HG02840 (cell line): ENCODE data around the gene NCR2.
"Not testable (repeated sequence)": the region's sequence is repeated elsewhere in the genome, so short reads cannot be mapped to it uniquely, and the experiment has no call there.

Source experiments
- ATAC-seq: cut with Tn5 transposase; IDR thresholded peaks from one replicate; pipeline ENCODE4 v1.9.1; 2021; ENCODE audit warnings: mild to moderate bottlenecking, moderate library complexity, moderate number of reproducible peaks; ENCODE audit not compliant: unreplicated experiment, low FRiP score

NCR2 gene, protein sequence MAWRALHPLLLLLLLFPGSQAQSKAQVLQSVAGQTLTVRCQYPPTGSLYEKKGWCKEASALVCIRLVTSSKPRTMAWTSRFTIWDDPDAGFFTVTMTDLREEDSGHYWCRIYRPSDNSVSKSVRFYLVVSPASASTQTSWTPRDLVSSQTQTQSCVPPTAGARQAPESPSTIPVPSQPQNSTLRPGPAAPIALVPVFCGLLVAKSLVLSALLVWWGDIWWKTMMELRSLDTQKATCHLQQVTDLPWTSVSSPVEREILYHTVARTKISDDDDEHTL

DNA sequence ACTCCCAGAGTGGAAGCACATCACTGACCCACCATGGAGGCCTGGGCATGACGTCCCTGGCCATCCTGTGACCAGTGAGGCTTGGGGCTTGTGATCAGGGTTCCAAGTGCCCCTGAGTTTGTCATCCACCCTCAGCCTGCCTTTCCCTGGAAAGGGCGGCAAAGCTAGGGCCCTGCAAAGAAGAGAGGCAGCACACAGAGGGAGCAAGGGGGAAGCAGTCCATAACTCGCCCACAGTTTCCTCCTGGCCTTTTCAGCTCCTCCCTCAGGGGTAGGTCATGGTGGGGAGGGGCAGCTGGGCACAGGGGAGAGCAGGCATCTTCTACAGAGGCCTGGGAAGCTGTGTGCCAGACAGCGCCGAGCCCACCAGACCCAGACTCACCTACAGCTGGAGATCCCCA lies at the start of gene NCR2:
Gene NCR2 (plus strand): TSS at position 313 of the 400 bp plus-strand sequence. CDS start 269 bp downstream, outside the sequence.
- ATAC-seq = no peak

DNA sequence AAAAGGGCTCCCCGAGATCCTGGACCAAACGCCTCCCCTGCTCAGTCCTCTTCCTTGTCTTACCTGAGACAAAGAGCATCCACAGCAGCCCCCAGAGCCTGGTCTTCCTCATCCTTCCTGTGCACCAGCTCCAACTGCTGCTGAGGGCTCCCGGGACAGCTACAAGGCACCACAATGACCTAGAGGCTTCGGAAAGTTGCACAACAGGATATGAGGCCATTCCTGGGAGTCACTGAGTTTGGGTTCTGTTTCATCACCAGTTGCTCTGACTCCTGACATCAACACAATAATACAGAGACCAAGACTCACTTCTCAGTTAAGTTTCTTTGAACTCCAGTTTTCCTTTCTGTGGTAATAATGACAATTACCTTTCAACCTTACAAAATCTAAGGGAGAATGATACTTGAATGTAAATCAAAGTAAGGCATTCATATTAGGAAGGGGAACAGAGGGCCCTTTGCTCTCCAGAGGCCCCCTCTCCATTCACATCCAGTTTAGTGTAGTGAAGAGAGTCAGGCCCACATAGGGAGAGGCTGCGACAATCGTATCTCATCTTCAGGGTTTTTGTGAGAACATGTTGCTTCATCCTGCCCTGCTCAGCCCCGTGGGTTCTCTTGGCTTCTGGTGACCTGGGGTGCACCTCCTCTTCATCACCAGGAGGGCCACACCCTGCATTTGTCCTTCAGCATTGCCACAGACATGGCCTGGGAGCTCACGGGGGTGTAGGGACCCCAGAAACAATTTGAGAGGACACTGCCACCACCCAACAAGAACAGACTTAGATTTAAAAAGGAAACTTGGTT lies 48.7 kb upstream of the NCR2 start, which contains the start of gene TREM1:
Gene TREM1 (minus strand): TSS at position 139 of the 803 bp plus-strand sequence. CDS start 27 bp downstream, at position 112.
- ATAC-seq = no peak

DNA sequence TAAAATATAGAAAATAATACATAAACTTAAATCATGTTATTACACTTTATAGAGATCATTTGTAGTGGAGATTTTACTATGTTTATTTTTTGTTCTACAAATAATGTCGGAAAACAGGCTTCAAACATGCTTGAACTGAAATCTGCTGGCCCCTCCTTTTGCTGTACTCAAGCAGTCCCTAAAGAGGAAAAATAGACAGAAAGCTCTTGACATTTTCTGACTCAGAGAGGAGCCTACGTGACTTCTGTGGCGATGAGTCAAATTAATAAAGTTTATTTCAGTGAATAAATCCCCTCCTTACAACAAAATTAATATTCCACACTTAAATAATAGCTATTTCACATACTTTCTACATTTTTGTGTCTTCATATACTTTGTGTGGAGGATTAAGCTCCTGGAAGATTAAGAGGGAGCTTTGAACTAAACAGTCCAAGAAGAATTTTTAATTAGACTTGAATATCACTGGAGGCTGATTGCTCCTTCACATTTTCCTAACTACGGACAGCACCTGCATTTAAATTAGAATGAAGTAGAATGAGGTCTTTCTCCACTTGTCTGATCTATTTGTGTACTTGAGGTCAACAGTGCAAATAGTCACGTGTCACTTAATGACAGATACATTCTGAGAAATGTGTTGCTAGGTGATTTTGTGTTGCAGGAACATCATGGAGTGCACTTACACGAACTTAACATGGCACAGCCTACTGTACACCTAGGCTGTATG lies 47.2 kb upstream of the NCR2 start:
- no peak for ATAC-seq

DNA sequence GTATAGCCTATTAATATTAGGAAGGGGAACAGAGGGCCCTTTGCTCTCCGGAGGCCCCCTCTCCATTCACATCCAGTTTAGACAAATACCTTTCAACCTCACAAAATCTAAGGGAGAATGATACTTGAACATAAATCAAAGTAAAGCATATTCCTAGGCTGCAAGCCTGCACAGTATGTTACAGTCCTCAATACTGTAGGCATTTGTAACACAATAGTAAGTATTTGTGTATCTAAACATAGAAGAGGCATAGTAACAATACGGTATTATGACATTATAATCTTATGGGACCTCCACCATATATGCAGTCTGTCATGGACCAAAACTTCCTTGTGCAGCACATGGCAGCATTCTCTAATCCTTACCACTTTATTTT lies 46.7 kb upstream of the NCR2 start:
- no peak for ATAC-seq

DNA sequence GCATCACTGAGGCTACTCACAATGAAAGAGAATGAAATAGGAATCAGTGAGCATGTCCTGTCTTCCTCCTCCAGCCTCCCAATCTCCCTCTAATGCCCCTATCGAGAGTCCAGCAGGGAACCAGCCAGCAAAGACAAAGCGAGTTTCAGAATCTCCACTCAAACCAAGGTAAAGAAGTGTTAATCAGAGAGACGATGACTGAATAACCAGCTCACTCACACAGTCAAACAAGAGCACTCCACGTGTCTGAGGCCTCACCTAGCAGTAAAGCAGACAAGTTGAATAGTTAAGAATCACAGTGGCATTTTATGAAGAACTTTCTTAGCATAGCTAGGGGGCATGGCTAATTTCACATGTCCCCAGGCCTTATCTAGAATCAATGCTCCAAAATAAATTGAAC lies 45.6 kb upstream of the NCR2 start:
- no peak for ATAC-seq

DNA sequence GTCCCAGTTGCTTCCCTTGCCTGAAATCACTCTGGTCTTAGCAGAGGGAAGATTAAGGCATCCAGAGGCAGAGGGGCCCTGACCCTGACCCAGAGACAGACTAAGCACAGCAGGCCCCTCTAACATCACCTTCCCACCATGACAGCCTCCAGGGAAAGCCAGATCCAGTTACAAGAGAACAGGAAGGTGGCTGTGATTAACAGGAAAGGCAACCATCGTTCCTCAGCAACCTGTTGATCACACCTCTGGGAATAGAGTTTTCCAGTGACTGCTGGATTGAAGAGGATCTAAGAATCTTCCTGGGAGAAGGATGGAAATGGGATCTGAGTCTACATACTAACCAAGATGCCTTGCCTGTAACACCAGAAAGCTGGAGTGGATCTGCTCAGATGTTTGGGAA lies 43.7 kb upstream of the NCR2 start:
- ATAC-seq = no peak

DNA sequence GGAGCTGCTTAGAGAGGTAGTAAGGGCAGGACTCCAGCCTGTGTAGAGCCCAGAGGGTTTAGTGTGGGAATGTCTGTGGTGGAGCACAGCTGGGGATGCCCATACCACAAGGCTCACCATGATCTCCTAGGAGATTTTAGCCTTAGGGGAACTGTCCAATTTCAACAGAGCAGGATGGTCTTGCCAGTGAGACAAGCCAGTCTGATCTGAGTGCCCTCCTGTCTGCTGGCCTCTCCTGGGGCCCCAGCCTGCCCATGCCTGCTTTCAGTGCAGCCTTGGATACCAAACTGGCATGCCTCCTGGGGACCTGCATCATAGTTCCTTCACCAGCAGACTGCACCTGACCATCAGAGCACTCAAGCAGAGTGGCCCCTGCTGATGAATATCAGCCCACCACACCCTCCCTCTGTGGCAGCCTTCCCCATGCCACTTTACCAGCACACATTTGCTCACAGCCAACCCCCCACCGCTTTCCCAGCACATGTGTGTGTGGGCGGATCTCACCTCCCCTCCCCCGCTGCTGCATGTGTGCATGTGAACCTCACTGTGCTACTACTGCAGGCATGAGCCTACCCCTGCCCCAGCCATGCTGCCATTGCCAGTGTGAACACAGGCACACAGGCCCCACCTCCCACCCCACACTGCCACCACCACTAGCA lies 41.1 kb upstream of the NCR2 start:
- no peak for ATAC-seq

DNA sequence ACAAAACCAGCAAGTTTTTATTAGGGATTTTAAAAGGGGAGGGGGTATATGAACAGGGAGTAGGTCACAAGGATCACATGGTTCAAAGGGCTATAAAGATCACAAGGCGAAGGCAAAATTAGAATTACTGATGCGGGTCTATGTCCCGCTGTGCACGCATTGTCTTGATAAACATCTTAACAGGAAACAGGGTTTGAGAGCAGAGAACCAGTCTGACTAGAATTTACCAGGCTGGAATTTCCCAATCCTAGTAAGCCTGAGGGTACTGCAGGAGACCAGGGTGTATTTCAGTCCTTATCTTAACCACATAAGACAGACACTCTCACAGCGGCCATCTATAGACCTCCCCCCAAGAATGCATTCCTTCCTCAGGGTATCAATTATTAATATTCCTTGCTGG lies 38.2 kb upstream of the NCR2 start:
- ATAC-seq = not testable (repeated sequence)

DNA sequence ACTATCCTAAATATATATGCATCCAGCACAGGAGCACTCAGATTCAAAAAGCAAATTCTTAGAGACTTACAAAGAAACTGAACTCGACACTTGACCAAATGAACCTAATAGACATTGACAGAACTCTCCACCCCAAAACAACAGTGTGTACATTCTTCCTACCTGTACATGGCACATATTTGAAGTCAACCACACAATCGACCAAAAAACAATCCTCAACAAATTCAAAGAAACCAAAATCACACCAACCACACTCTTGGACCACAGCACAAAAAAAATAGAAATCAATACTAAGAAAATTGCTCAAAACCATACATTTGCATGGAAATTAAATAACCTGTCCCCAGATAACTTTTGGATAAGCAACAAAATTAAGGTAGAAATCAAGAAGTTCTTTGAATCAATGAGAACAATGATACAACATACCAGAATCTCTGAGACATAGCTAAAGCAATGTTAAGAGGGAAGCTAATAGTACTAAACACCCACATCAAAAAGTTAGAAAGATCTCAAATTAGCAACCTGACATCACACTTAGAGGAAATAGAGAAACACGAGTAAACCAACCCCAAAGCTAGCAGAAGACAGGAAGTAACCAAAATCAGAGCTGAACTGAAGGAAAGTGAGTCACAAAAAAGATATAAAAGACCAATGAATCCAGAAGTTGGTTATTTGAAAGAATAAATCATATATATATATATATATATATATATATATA lies 36.5 kb upstream of the NCR2 start:
- ATAC-seq = no peak

DNA sequence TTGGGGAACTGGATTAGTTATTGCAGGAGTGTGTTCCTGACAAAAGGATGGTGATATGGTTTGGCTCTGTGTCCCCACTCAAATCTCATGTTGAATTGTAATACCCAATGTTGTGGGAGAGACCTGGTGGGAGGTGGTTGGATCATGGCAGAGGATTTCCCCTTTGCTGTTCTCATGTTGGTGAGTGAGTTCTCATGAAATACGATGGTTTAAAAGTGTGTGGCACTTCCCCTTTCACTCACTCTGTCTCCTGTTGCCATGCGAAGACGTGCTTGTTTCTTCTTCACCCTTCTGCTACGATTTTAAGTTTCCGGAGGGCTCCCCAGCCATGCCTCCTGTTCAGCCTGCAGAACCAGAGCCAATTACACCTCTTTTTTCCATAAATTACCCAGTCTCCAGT lies 32.8 kb upstream of the NCR2 start:
- no peak for ATAC-seq

DNA sequence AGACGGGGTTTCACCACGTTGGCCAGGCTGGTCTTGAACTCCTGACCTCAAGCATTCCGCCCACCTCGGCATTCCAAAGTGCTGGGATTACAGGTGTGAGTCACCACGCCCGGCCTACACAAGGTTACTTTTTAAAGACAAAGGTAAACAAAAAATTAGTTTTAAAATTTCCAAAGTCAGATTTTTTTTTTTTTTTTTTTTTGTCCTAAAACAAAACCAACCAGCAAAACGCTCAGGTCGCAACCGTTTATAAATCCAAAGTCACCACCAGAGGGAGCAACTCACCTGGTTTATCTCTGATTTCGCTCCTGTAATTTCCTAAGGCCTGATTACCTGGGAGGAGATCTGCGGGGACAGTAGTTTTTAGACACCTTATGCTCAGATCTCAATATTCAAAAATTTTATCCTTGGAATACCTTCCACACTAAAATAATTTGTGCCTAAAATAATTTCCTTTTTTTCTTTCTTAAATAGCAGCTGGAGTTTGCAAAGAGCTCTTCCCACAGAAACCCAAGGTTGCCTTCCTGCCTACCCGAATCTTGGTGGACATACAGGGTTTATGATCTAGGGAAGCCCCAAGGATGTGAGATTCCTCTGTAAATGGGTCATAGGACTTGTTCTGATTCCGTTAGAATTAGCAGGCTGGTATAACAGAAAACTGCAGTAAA lies 29.1 kb upstream of the NCR2 start:
- ATAC-seq = no peak

DNA sequence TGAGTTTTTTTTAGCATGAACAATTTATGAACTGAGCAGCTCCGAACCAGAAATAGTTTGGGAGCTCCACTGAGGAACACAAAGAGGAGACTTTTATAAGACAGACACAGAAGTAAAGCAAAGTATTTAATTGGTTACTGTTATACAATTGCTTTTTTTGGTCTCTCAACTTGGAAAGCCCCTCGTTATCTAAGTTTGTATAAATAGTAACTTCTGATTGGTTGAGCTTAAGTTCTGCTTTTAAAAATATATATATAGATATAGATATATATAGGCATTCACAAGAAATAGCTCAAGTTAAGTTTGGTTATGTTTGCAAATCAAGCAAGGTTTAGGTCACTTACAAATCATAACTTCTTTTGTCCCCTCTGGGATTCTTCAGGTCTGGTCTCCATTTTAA lies 20.2 kb upstream of the NCR2 start:
- no peak for ATAC-seq

DNA sequence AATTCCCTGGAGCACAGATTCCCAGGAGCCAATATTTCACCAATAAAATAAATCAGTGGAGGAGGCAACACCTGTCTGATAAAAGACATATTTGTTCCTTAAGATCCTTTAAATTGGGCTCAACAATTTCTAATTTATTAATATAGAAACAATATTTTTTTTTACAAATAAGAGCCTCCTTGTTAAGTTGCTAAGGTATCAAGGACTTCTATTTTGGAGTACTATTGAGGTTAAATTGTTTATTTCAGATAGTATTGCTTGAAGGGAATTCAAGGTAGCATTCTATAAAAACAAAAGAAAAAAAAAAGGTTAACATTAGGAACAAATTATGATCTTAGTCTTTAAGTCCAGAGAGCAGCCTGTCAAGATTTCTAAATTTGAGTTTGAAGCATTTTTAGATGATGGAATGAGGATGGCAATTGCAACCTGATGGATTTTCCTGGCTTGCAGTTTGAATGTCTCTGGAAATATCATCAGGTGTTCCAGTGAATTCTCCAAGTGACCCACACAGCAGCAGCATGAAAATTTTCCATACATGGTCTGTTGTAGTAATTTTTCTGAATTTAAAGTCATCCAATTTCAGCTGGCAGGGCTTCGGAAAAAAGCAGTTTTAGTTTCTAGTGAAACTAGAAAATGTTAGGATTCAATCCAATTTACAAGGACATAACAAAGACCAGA lies 19.3 kb upstream of the NCR2 start:
- ATAC-seq = no peak

DNA sequence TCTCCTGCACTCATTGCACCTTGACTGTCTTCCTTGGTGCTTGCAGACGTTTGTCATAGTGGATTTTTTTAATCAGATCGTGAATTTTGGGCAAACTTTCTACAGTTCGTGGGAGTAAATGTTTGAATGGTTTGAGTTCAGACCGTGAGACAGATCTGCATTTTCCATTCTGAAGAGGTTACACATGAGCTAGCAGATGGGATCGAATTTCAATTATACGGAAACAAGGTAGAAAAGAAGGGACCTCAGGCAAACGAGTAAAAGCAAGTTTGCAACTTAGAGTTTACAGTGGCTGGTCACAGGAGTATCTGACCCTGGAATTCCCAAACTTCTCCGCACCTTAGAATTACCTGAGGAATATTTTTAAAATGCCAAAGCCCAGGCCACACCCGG lies 17.2 kb upstream of the NCR2 start:
- no peak for ATAC-seq

DNA sequence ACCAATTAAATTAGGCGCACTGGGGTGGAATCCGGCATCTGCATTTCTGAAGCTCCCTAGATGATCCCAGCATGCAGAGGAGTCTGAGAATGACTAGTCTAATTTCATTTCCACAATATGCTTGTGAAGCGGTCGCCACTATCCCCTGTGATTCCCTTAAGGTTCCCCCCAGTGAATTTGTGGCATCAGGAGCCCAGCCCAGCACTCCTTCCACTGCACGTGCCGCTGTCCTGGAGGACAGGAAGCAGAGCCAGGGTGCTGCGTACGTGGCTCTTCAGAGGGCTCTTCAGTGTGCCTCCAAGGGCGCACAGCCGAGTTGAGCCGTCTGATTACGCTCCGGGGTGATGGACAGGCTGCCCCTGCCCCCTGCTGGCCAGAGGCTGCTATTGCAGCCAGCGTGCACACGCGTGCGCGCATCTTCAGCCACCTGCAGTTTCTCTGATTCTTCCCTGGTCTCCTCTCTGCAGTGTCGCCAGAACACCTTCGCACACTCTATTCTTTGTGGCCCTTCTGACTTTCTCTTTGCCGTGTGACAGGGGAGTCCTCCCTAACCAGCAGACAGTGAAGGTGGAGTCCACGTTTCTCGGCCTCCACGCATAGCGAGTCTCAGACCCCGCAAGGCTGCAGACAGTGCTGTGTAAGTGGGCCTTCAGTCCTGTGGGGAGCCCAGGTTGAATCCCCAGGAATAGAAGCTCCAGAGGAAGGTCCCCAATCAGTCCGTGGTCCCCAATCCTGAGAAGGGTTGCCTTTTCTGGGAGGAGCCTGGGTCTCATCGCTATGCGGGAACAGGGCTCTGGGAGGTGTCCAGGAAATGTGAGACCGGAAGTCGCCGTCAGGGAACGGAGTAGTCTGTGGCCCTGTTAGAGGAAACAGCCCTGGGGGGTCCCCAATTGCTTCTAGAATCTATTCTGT lies 16.5 kb upstream of the NCR2 start:
- peak; percentile 70 for ATAC-seq

DNA sequence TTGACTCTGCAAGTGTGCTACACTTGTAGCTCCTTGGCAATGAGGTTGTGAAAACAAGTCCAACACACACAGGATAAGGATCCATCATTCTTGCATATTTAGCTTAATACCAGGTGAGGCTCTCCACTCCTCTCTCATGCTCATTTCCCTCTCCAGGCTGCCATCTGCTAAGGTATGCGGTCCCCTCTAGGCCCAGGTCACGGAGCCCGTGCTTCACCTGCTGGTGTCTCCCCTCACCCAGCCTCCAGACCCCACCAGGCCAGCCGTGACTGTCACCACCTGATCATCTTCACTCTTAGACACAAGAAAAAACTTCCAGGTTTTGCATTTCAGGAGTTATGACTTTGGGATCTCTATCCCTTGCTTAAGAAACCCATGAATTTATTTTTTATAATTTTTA lies 14.2 kb upstream of the NCR2 start:
- no peak for ATAC-seq

DNA sequence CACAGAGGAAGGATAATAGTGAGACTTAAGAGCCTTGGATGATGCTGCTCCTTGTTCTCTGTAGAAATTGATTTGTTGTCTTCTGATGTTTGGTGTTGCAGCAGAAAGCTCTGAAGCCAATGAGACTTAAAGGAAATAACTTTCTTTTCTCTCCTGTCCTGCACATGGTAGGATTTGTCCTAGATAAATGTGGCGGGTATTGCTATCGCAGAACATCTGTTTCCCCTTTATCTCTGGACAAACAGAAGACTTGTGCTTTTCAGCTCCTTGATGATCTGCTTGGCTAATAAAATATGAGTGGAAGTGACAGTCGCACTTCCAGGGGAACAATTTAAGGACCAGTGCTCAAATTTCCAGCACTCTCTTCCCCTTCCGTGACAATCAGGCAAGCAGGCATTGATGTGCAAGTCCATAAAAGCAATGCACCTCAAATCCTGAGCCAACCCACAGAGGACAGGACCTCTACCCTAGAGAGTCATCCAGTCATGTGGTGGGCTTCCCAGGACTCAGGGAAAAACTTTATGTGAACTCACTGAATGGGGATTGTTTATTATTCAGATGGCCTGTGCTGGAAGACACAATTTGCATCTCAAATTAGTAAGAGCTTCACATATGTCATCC lies 9.9 kb upstream of the NCR2 start:
- no peak for ATAC-seq

DNA sequence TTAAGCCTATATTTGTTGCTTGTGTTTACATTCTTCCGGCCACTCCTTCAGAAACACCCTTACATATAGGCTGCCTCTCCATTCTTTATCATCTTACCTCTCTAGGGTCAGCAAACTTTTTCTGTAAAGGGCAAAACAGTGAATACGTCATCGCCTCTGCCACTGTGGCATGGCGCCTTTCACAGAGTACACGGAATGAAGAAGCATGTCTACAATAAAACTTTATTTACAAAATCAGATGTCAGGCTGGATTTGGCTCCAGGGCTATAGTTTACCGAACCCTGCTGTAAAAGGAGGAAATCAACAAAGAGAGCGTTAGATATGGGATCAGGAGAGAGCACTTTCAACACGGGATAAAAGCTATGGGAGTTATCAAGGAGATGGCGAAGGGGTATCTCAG lies 9.3 kb upstream of the NCR2 start:
- ATAC-seq = no peak
